ENCODE data around the gene ROBO1. TPM values are rescaled to one million over a fixed set of nuclear protein-coding genes. Genes with fewer than 3 reads are reported as not detected.

ROBO1 gene
- total and polyA plus RNA-seq, 2 of the 13 experiments (the other 11 are each of a cell fraction or from before 2014, with no cell fraction given): 52.2 to 71.0 TPM

- Histone ChIP-seq H3K9me3 (ENCODE audit: low read length) (no peaks in the 10 kb centered on the region), H3K4me2 (ENCODE audit: low read depth, low read length) (no peak overlapping the region), H3K9ac (ENCODE audit: insufficient read depth, low read depth, low read length) (no peak overlapping the region), H3K79me2 (ENCODE audit: insufficient read depth, low read length) (no peaks in the 10 kb centered on the region), H3K4me3 (replicated peaks in 1 of 3; ENCODE audit: insufficient read depth in 1 of 3, low read depth in 2 of 3, low read length in 3 of 3) (no peak overlapping the region), H3K36me3 (replicated peaks in 1 of 2; ENCODE audit: control insufficient read depth in 1 of 2, insufficient read depth in 2 of 2, low read length in 2 of 2) (no peaks in the 10 kb centered on the region), H3K4me1 (ENCODE audit: insufficient read depth, low read length) (no peaks in the 10 kb centered on the region), H3K27me3 (ENCODE audit: control insufficient read depth in 1 of 2, insufficient read depth in 2 of 2, low read length in 2 of 2) (no peaks in the 10 kb centered on the region), H3K27ac (ENCODE audit: extremely low read length, insufficient read depth, low read length) (no peak overlapping the region), H4K20me1 (ENCODE audit: insufficient read depth, low read length) (no peaks in the 10 kb centered on the region), H2AFZ (ENCODE audit: low read length) (no peak overlapping the region)
- FAIRE-seq (no peak), DNase-seq (ENCODE audit: low spot score) (no peak), ATAC-seq (no peak)
- BruUV-seq (replicated peaks): no TSS peak
- CTCF ChIA-PET (ENCODE audit: low intra/inter-chr PET ratio, low total read pairs): no interaction called here
- intact Hi-C loops (cut with micrococcal nuclease; ENCODE audit: unreplicated experiment) (no loop called here), in situ Hi-C loops (cut with HindIII; ENCODE audit: extremely low pct_ligation_motif_present, low pct_unique_long_range_greater_than_20kb) (no loop called here)
- peak; percentile 59; the same call in 1 of the 2 replicates for TF ChIP-seq MAFF (IDR thresholded peaks at IDR 0.05; ENCODE audit: low read depth, low read length)
- no peak for TF ChIP-seq NR0B2 (CRISPR knock-in tag; IDR thresholded peaks at IDR 0.05)
- TF ChIP-seq HCFC1 (IDR thresholded peaks at IDR 0.05; ENCODE audit: low read depth, low read length): no peak
- peak; percentile 52 to 79; a peak in 3 of 4 replicates for TF ChIP-seq MAFK (conservative IDR thresholded peaks at IDR 0.05 in 1 of 2, IDR thresholded peaks at IDR 0.05 in 1 of 2; ENCODE audit: low read length in 2 of 2)
- TF ChIP-seq ZBTB8A (CRISPR knock-in tag; IDR thresholded peaks at IDR 0.05; ENCODE audit: borderline replicate concordance, low read depth): no peak
- POLR2A ChIA-PET: no interaction called here
Measured at GRCh38 chr3:79337798-79338197, 430.0 kb downstream of the ROBO1 start.

DNA sequence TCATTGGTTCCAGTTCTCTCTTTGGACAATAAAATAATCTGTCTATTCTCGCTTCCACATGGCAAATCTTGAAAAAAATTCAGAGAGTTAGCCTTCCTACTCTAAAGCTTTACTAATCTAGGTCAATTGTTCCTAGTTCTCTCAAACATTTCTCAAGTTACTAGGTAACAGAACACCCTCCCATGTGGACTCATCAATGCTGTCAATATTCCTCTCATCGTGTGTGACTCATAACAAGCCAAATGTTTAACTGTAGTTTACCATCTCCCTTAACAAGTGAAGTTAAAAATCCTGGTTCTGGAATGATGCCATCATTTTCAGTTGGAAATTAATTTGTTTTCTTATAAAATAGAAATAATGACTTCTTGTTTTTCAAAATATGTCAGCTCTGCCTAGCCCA is 438.6 kb downstream of the ROBO1 start:
- Histone ChIP-seq H3K27ac (ENCODE audit: extremely low read length, insufficient read depth, low read length) (no peak overlapping the region), H3K4me3 (replicated peaks in 1 of 3; ENCODE audit: insufficient read depth in 1 of 3, low read depth in 2 of 3, low read length in 3 of 3) (no peak overlapping the region), H3K4me2 (ENCODE audit: low read depth, low read length) (no peak overlapping the region), H3K79me2 (ENCODE audit: insufficient read depth, low read length) (no peaks in the 10 kb centered on the region), H3K9me3 (ENCODE audit: low read length) (no peaks in the 10 kb centered on the region), H2AFZ (ENCODE audit: low read length) (no peak overlapping the region), H3K4me1 (ENCODE audit: insufficient read depth, low read length) (no peaks in the 10 kb centered on the region), H3K27me3 (ENCODE audit: control insufficient read depth in 1 of 2, insufficient read depth in 2 of 2, low read length in 2 of 2) (no peaks in the 10 kb centered on the region), H3K9ac (ENCODE audit: insufficient read depth, low read depth, low read length) (no peak overlapping the region), H3K36me3 (replicated peaks in 1 of 2; ENCODE audit: control insufficient read depth in 1 of 2, insufficient read depth in 2 of 2, low read length in 2 of 2) (no peaks in the 10 kb centered on the region), H4K20me1 (ENCODE audit: insufficient read depth, low read length) (no peaks in the 10 kb centered on the region)
- no peak for DNase-seq (ENCODE audit: low spot score)
- ChIA-PET CTCF (ENCODE audit: low intra/inter-chr PET ratio, low total read pairs) (no interaction called here), POLR2A (no interaction called here)
- in situ Hi-C loops (cut with HindIII; ENCODE audit: extremely low pct_ligation_motif_present, low pct_unique_long_range_greater_than_20kb) (no loop called here), intact Hi-C loops (cut with micrococcal nuclease; ENCODE audit: unreplicated experiment) (no loop called here)
- no TSS peak for BruUV-seq (replicated peaks)
- 0% methylated on average over 2 of the region's 2 CpGs for WGBS (ENCODE audit: low lambda C conversion rate)
- no peak for FAIRE-seq
- TF ChIP-seq ZFP62 (CRISPR knock-in tag; IDR thresholded peaks at IDR 0.05) (no peak), JUN (CRISPR knock-in tag; IDR thresholded peaks at IDR 0.05) (no peak), RORA (CRISPR knock-in tag; IDR thresholded peaks at IDR 0.05) (no peak), WIZ (CRISPR knock-in tag; IDR thresholded peaks at IDR 0.05) (no peak), ZNF10 (CRISPR knock-in tag; IDR thresholded peaks at IDR 0.05; ENCODE audit: borderline replicate concordance, low read depth) (no peak), DNMT1 (CRISPR knock-in tag; IDR thresholded peaks at IDR 0.05) (no peak), PRPF4 (IDR thresholded peaks at IDR 0.05; ENCODE audit: low read depth, low read length, poor library complexity, severe bottlenecking) (no peak)
- TF ChIP-seq, protein P1, sequence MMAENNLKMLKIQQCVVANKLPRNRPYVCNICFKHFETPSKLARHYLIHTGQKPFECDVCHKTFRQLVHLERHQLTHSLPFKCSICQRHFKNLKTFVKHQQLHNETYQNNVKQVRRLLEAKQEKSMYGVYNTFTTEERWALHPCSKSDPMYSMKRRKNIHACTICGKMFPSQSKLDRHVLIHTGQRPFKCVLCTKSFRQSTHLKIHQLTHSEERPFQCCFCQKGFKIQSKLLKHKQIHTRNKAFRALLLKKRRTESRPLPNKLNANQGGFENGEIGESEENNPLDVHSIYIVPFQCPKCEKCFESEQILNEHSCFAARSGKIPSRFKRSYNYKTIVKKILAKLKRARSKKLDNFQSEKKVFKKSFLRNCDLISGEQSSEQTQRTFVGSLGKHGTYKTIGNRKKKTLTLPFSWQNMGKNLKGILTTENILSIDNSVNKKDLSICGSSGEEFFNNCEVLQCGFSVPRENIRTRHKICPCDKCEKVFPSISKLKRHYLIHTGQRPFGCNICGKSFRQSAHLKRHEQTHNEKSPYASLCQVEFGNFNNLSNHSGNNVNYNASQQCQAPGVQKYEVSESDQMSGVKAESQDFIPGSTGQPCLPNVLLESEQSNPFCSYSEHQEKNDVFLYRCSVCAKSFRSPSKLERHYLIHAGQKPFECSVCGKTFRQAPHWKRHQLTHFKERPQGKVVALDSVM (CRISPR knock-in tag; IDR thresholded peaks at IDR 0.05): no peak
- ATAC-seq: no peak
